Left lung (tissue), 10 donors: ENCODE results near the gene LRRN4CL. TPM values are rescaled to one million over a fixed set of nuclear protein-coding genes. Genes with fewer than 3 reads are reported as not detected.

Experiments used
- ATAC-seq: fragments of 200-7000 bp; cut with Tn5 transposase; one replicate; pipeline ENCODE4 v1.9.1; 2020; ENCODE audit warnings: moderate library complexity
- DNase-seq, 4 donors: peaks; one replicate each; pipeline ENCODE4 v3.0.0-alpha.2; 2013 to 2020
- H3K27ac ChIP-seq, 2 donors: fragments of 200-600 bp; sonication (generic) in 1 of 2; one replicate each; pipeline versions ENCODE4 v1.5.0 to v1.8.0; 2020 to 2021
- H3K27me3 ChIP-seq, 2 donors: fragments of 200-600 bp; sonication (generic) in 1 of 2; one replicate each; pipeline versions ENCODE4 v1.5.0 to v1.8.0; 2020 to 2021
- H3K36me3 ChIP-seq, 2 donors: fragments of 200-600 bp; sonication (generic) in 1 of 2; one replicate each; pipeline versions ENCODE4 v1.5.0 to v1.8.0; 2020 to 2021
- H3K4me1 ChIP-seq, 2 donors: fragments of 200-600 bp; one replicate each; pipeline ENCODE4 v1.8.0; 2021
- H3K4me3 ChIP-seq, 2 donors: fragments of 200-600 bp; sonication (generic) in 1 of 2; one replicate each; pipeline versions ENCODE4 v1.5.0 to v1.8.0; 2020 to 2021; ENCODE audit warnings: mild to moderate bottlenecking in 1 of 2
- H3K9me3 ChIP-seq, 2 donors: fragments of 200-600 bp; sonication (generic) in 1 of 2; one replicate each; pipeline versions ENCODE4 v1.5.0 to v1.8.0; 2020 to 2021
- intact Hi-C, 2 donors: fragments of 100-400 bp; cut with DNase I; formaldehyde crosslinking; loops; one replicate each; pipeline versions ENCODE4 v1.11.2 to v1.14.2; 2022
- polyA plus RNA-seq, 6 donors: library from polyadenylated mRNA; unstranded; fragments of 120-200 nt; gene quantifications; one replicate each; pipeline ENCODE4 v1.2.1, GENCODE V29; 2013; ENCODE audit not compliant: insufficient read length in 6 of 6
- total RNA-seq, 2 donors: library from RNA; stranded (reverse); fragmentation: NEBNext Ultra II Directional; extraction: Animal tissue kit (Norgen Biotek cat#: 25700); gene quantifications; one replicate each; pipeline ENCODE4 v1.2.1, GENCODE V29; 2021
- TF ChIP-seq, protein P1 (sequence below), 2 donors: fragments of 200-600 bp; sonication (generic) in 1 of 2; IDR thresholded peaks; one replicate each; pipeline versions ENCODE4 v1.5.0 to v1.8.0; 2021; ENCODE audit warnings: antibody characterized with exemption in 2 of 2
- donor health status: DM: no; HTN: yes; CAD: no.
- donor health status: DM: no; HTN: no; CAD: no.

The LRRN4CL gene
- total and polyA plus RNA-seq, 8 donors: 0.32 to 2.0 (median 0.69) TPM

GRCh38 chr11:62724171-62724570, 34.8 kb upstream of the LRRN4CL start:
- Histone ChIP-seq H3K9me3 (no peaks in the 10 kb centered on the region), H3K27me3 (no peaks in the 10 kb centered on the region), H3K36me3 (peaks cover 22 to 50% of the 10 kb centered on the region in 2 donors), H3K4me3 (peak overlapping the region in 1 of 2 donors; percentile 95), H3K27ac (no peak overlapping the region), H3K4me1 (peaks cover 15 to 31% of the 10 kb centered on the region in 2 donors)
- DNase-seq (no peak), ATAC-seq (no peak)
- TF ChIP-seq, protein P1, sequence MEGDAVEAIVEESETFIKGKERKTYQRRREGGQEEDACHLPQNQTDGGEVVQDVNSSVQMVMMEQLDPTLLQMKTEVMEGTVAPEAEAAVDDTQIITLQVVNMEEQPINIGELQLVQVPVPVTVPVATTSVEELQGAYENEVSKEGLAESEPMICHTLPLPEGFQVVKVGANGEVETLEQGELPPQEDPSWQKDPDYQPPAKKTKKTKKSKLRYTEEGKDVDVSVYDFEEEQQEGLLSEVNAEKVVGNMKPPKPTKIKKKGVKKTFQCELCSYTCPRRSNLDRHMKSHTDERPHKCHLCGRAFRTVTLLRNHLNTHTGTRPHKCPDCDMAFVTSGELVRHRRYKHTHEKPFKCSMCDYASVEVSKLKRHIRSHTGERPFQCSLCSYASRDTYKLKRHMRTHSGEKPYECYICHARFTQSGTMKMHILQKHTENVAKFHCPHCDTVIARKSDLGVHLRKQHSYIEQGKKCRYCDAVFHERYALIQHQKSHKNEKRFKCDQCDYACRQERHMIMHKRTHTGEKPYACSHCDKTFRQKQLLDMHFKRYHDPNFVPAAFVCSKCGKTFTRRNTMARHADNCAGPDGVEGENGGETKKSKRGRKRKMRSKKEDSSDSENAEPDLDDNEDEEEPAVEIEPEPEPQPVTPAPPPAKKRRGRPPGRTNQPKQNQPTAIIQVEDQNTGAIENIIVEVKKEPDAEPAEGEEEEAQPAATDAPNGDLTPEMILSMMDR (IDR thresholded peaks at IDR 0.05): no peak
- intact Hi-C loops: no loop called here

GRCh38 chr11:62721994-62722393, 32.7 kb upstream of the LRRN4CL start:
- TF ChIP-seq, protein P1 (IDR thresholded peaks at IDR 0.05): no peak
- peaks cover 22 to 72% of the 10 kb centered on the region in 2 donors for H3K36me3 ChIP-seq
- ATAC-seq (peak; percentile 25), DNase-seq (no peak)
- peaks cover 15 to 29% of the 10 kb centered on the region in 2 donors for H3K4me1 ChIP-seq
- H3K9me3 ChIP-seq: no peaks in the 10 kb centered on the region
- no peak overlapping the region for H3K27ac ChIP-seq
- no peaks in the 10 kb centered on the region for H3K27me3 ChIP-seq
- H3K4me3 ChIP-seq: no peak overlapping the region
- intact Hi-C loops: no loop called here

GRCh38 chr11:62719302-62719978, 30.1 kb upstream of the LRRN4CL start:
- peaks cover 5 to 15% of the 10 kb centered on the region in 2 donors for H3K4me1 ChIP-seq
- no peak overlapping the region for H3K27ac ChIP-seq
- no peaks in the 10 kb centered on the region for H3K27me3 ChIP-seq
- ATAC-seq: peak; percentile 38
- intact Hi-C loops: no loop called here
- H3K9me3 ChIP-seq: no peaks in the 10 kb centered on the region
- DNase-seq: no peak
- H3K36me3 ChIP-seq: peaks cover 22 to 97% of the 10 kb centered on the region in 2 donors
- H3K4me3 ChIP-seq: no peak overlapping the region
- TF ChIP-seq, protein P1 (IDR thresholded peaks at IDR 0.05): no peak

DNA sequence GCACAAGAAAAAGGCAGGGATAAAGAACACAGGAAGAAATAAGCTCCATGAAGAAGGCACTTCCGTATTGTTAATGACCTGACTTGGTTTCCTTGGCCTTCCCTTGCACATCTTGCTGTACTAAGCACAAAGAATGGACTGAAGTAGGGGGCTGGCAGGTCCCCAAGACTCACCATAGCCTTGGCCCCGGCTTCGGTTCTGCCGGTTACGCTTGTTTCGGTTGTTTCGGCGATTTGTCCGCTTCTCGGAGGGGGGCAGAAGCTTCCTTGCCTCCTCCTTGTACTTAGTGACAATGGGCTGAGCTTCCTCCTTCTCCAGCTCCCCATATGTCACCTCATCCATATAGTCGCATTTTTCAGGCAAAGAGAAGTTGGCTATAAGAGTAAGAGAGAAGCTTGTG, 27.5 kb upstream of the LRRN4CL start:
- ATAC-seq (no peak), DNase-seq (no peak)
- H3K27me3 ChIP-seq: no peaks in the 10 kb centered on the region
- TF ChIP-seq, protein P1 (IDR thresholded peaks at IDR 0.05): no peak
- H3K4me1 ChIP-seq: peaks cover 4 to 13% of the 10 kb centered on the region in 2 donors
- peaks cover 11 to 99% of the 10 kb centered on the region in 2 donors for H3K36me3 ChIP-seq
- no peak overlapping the region for H3K27ac ChIP-seq
- H3K4me3 ChIP-seq: no peak overlapping the region
- H3K9me3 ChIP-seq: no peaks in the 10 kb centered on the region
- intact Hi-C loops: no loop called here

DNA sequence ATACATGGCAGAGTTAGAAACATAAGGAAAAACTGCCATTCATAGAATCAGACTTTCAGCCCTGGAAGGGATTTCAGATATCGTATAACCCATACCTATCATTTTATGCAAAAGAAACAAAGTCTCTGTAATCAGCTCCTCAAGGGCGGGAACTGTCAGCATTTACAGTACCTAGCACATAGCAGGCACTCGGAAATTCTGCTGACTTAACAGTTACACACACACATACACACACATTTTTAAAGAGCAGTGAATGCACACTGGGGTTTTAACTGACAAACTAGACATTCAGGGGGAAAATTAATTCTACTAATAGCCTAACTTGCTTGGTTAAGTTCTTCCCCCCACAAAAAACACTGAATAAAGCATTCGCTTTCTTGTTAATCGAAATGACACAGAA, 26.9 kb upstream of the LRRN4CL start:
- intact Hi-C loops: no loop called here
- TF ChIP-seq, protein P1 (IDR thresholded peaks at IDR 0.05): no peak
- H3K4me1 ChIP-seq: peaks cover 4 to 13% of the 10 kb centered on the region in 2 donors
- H3K36me3 ChIP-seq: peaks cover 9 to 99% of the 10 kb centered on the region in 2 donors
- no peak overlapping the region for H3K4me3 ChIP-seq
- ATAC-seq (no peak), DNase-seq (no peak)
- no peaks in the 10 kb centered on the region for H3K27me3 ChIP-seq
- no peaks in the 10 kb centered on the region for H3K9me3 ChIP-seq
- H3K27ac ChIP-seq: no peak overlapping the region
